WTC11 (cell line): ENCODE measurements around the gene AJAP1. TPM values are rescaled to one million over a fixed set of nuclear protein-coding genes. Genes with fewer than 3 reads are reported as not detected.

Source experiments
- ATAC-seq: fragments of 200-7000 bp; cut with Tn5 transposase; 2 replicates; pipeline ENCODE4 v1.10.0; 2021; ENCODE audit warnings: mild to moderate bottlenecking, moderate library complexity
- CTCF ChIA-PET: fragments of 300-600 bp; sonication (Branson Sonifier 250); formaldehyde crosslinking; loops from one replicate; lab custom pipeline; 2021; ENCODE audit warnings: antibody characterized with exemption; lab: Charles Lee
- POLR2A ChIA-PET: fragments of 350-600 bp; sonication (Branson Sonifier 250); formaldehyde crosslinking; loops from one replicate; lab custom pipeline; 2021; ENCODE audit warnings: antibody characterized with exemption; lab: Charles Lee
- DNase-seq: peaks from one replicate; pipeline ENCODE4 v3.0.0; 2021; ENCODE audit warnings: low spot score
- H3K27ac Mint-ChIP-seq: 2 replicates; pipeline ENCODE4 v1.8.0; 2021; ENCODE audit warnings: mixed read lengths
- H3K27me3 Mint-ChIP-seq: 2 replicates; pipeline ENCODE4 v1.8.0; 2021; ENCODE audit warnings: low read depth, mild to moderate bottlenecking, moderate library complexity, mixed read lengths
- H3K36me3 Mint-ChIP-seq: 2 replicates; pipeline ENCODE4 v1.8.0; 2021; ENCODE audit warnings: mixed read lengths
- H3K4me1 Mint-ChIP-seq: 2 replicates; pipeline ENCODE4 v1.8.0; 2022; ENCODE audit warnings: mixed read lengths
- H3K4me3 Mint-ChIP-seq: 2 replicates; pipeline ENCODE4 v1.8.0; 2021; ENCODE audit warnings: mild to moderate bottlenecking, moderate library complexity, mixed read lengths
- H3K9me3 Mint-ChIP-seq: 2 replicates; pipeline ENCODE4 v1.8.0; 2021; ENCODE audit warnings: mixed read lengths
- PRRX2 ChIP-seq: fragments of 250-450 bp; sonication (Bioruptor Pico); IDR thresholded peaks from 2 replicates; pipeline ENCODE4 v1.8.0; 2021; ENCODE audit warnings: mild to moderate bottlenecking
- SP1 ChIP-seq: sonication (generic); formaldehyde crosslinking; conservative IDR thresholded peaks from 2 replicates; pipeline ENCODE4 v1.8.1; 2022; ENCODE audit warnings: missing genetic modification reagents
- TCF7 ChIP-seq: sonication (generic); formaldehyde crosslinking; IDR thresholded peaks from 2 replicates; pipeline ENCODE4 v1.8.0; 2022; ENCODE audit warnings: mild to moderate bottlenecking, low read depth, missing genetic modification reagents, moderate library complexity
- ZNF232 ChIP-seq: sonication (generic); formaldehyde crosslinking; IDR thresholded peaks from 2 replicates; pipeline ENCODE4 v1.8.0; 2022; ENCODE audit warnings: mild to moderate bottlenecking, missing genetic modification reagents
- ZNF263 ChIP-seq: sonication (generic); formaldehyde crosslinking; IDR thresholded peaks from 2 replicates; pipeline ENCODE4 v1.8.1; 2022; ENCODE audit warnings: low read depth, mild to moderate bottlenecking, moderate library complexity, missing genetic modification reagents
- ZNF396 ChIP-seq: fragments of 250-450 bp; sonication (Bioruptor Pico); IDR thresholded peaks from 2 replicates; pipeline ENCODE4 v1.8.0; 2021; ENCODE audit warnings: mild to moderate bottlenecking, moderate library complexity, borderline replicate concordance
- total RNA-seq: library from RNA; stranded (reverse); gene quantifications from 3 replicates; pipeline ENCODE4 v1.2.3, GENCODE V29; 2021
- TF ChIP-seq, protein P1 (sequence below): sonication (generic); formaldehyde crosslinking; IDR thresholded peaks from 2 replicates; pipeline ENCODE4 v1.8.1; 2023; ENCODE audit warnings: mild to moderate bottlenecking, moderate library complexity, missing genetic modification reagents
- TF ChIP-seq, protein P2 (sequence below): sonication (generic); formaldehyde crosslinking; IDR thresholded peaks from 2 replicates; pipeline ENCODE4 v1.8.1; 2022; ENCODE audit warnings: mild to moderate bottlenecking, missing genetic modification reagents, moderate library complexity, borderline replicate concordance
- TF ChIP-seq, protein P3 (sequence below): fragments of 250-450 bp; sonication (Bioruptor Pico); IDR thresholded peaks from 2 replicates; pipeline ENCODE4 v1.9.0; 2021; ENCODE audit warnings: mild to moderate bottlenecking
- TF ChIP-seq, protein P4 (sequence below): fragments of 250-450 bp; sonication (Bioruptor Pico); conservative IDR thresholded peaks from 2 replicates; pipeline ENCODE4 v1.9.0; 2021; ENCODE audit warnings: mild to moderate bottlenecking
- TF ChIP-seq, protein P5 (sequence below): sonication (generic); formaldehyde crosslinking; IDR thresholded peaks from 2 replicates; pipeline ENCODE4 v1.8.1; 2022; ENCODE audit warnings: low read depth, mild to moderate bottlenecking, moderate library complexity, missing genetic modification reagents, borderline replicate concordance
- TF ChIP-seq, protein P6 (sequence below): sonication (generic); formaldehyde crosslinking; IDR thresholded peaks from 2 replicates; pipeline ENCODE4 v1.8.1; 2023; ENCODE audit warnings: mild to moderate bottlenecking, missing genetic modification reagents, borderline replicate concordance
- TF ChIP-seq, protein P7 (sequence below): fragments of 250-450 bp; sonication (Bioruptor Pico); IDR thresholded peaks from 2 replicates; pipeline ENCODE4 v1.9.0; 2021; ENCODE audit warnings: mild to moderate bottlenecking, borderline replicate concordance

Gene AJAP1
- total RNA-seq, 1 experiment from 2014 or later, result 2.1 TPM

DNA sequence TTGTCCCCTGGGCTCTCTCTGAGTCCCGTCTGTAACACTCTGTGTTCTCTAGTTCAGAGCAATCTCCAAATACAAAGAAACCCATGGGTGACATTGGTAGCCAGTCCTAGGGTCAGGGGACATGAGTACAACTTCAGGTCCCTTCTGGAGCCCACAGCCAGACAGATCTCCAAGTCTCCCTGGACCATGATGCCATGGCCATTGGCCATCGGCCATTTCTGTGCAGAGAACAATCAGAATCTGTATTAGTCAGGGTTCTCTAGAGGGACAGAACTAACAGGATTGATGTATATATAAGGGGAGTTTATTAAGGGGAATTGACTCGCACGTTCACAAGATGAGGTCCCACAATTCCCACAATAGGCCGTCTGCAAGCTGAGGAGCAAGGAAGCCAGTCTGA, 106.9 kb downstream of the AJAP1 start (continued):
- TF ChIP-seq, protein P1, sequence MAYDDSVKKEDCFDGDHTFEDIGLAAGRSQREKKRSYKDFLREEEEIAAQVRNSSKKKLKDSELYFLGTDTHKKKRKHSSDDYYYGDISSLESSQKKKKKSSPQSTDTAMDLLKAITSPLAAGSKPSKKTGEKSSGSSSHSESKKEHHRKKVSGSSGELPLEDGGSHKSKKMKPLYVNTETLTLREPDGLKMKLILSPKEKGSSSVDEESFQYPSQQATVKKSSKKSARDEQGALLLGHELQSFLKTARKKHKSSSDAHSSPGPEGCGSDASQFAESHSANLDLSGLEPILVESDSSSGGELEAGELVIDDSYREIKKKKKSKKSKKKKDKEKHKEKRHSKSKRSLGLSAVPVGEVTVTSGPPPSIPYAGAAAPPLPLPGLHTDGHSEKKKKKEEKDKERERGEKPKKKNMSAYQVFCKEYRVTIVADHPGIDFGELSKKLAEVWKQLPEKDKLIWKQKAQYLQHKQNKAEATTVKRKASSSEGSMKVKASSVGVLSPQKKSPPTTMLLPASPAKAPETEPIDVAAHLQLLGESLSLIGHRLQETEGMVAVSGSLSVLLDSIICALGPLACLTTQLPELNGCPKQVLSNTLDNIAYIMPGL (CRISPR knock-in tag), result no peak
- no peak for TF ChIP-seq TCF7 (CRISPR knock-in tag)
- TF ChIP-seq, all 79 proteins: peak for 0

DNA sequence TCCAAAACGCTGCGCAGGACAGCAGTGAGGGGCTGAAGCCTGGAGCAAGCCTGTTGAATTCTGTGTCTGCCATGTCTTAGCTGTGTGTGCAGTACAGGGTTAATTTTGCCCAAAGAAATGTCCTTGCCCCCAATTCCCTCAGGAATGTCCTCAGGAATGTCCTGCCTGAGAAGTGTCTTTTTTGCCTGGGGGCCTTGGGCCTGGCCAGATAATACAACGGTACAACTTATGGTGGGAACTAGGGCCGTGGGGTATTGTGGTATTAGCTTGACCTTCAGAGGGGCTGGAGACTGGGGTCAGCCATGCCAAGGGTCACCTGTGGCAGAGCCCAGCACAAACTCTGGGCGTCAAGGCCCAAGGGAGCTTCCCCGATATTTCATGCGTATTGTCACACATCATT, 107.7 kb downstream of the AJAP1 start:
- POLR2A ChIA-PET, result no interaction called here
- H3K36me3 Mint-ChIP-seq, result peaks cover 56% of the 10 kb centered on the region

DNA sequence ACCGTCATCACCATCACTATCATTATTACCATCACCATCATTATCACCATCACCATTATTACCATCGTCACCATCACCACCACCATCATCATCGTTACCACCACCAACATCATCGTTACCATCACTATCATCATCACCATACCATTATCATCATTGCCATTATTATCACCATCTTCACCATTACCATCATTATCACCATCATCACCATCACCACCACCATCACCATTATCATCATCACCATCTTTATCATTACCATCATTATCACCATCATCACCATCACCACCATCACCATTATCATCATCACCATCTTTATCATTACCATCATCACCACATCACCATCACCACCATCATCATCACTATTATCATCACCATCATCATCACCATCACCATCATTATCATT, 112.9 kb downstream of the AJAP1 start:
- ChIA-PET POLR2A (no interaction called here), CTCF (no interaction called here)
- DNase-seq, result no peak
- Mint-ChIP-seq H3K36me3 (peaks cover 29% of the 10 kb centered on the region), H3K27ac (no peak overlapping the region), H3K9me3 (peaks cover 33% of the 10 kb centered on the region), H3K4me1 (no peaks in the 10 kb centered on the region), H3K27me3 (peaks cover 4% of the 10 kb centered on the region), H3K4me3 (no peak overlapping the region)
- no peak for ATAC-seq
- TF ChIP-seq, protein P2, sequence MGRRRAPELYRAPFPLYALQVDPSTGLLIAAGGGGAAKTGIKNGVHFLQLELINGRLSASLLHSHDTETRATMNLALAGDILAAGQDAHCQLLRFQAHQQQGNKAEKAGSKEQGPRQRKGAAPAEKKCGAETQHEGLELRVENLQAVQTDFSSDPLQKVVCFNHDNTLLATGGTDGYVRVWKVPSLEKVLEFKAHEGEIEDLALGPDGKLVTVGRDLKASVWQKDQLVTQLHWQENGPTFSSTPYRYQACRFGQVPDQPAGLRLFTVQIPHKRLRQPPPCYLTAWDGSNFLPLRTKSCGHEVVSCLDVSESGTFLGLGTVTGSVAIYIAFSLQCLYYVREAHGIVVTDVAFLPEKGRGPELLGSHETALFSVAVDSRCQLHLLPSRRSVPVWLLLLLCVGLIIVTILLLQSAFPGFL, result no peak
- TF ChIP-seq SP1 (no peak), ZNF263 (CRISPR knock-in tag) (no peak), PRRX2 (no peak), ZNF232 (CRISPR knock-in tag) (no peak), ZNF396 (no peak)
- TF ChIP-seq, protein P3, sequence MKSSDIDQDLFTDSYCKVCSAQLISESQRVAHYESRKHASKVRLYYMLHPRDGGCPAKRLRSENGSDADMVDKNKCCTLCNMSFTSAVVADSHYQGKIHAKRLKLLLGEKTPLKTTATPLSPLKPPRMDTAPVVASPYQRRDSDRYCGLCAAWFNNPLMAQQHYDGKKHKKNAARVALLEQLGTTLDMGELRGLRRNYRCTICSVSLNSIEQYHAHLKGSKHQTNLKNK (CRISPR knock-in tag), result no peak
- TF ChIP-seq, protein P4, sequence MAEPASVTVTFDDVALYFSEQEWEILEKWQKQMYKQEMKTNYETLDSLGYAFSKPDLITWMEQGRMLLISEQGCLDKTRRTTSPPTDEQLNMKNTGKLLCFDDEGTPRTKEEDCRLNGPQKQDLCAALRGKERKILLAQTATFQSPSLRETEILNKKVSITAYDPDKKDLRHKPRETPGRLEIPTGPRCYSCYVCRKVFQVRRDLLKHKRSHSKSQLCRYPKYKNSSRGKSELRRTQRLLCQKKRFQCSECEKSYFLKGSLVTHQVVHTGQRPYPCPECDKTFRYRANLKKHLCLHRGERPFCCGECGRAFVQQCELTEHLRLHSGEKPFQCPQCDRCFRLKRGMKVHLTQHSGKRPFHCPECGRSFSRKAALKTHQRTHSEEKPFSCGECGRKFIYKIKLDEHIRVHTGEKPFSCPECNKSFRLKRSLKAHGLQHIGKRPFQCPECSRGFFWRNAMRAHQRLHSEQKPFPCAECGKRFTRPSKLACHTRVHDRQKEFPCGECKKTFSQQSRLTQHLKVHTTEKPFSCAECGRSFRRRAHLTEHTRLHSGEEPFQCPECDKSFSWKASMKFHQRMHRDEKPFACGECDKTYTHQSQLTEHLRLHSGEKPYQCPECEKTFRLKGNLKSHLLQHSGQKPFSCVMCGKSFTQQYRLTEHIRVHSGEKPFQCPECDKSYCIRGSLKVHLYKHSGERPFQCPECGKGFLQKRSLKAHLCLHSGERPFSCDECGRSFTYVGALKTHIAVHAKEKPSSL, result no peak
- TF ChIP-seq, protein P5, sequence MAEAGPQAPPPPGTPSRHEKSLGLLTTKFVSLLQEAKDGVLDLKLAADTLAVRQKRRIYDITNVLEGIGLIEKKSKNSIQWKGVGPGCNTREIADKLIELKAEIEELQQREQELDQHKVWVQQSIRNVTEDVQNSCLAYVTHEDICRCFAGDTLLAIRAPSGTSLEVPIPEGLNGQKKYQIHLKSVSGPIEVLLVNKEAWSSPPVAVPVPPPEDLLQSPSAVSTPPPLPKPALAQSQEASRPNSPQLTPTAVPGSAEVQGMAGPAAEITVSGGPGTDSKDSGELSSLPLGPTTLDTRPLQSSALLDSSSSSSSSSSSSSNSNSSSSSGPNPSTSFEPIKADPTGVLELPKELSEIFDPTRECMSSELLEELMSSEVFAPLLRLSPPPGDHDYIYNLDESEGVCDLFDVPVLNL (CRISPR knock-in tag), result no peak

More for the DNA sequence above, 107.7 kb downstream of the AJAP1 start:
- CTCF ChIA-PET, result no interaction called here
- ATAC-seq (no peak), DNase-seq (no peak)
- peaks cover 3% of the 10 kb centered on the region for H3K27me3 Mint-ChIP-seq
- TF ChIP-seq, protein P6, sequence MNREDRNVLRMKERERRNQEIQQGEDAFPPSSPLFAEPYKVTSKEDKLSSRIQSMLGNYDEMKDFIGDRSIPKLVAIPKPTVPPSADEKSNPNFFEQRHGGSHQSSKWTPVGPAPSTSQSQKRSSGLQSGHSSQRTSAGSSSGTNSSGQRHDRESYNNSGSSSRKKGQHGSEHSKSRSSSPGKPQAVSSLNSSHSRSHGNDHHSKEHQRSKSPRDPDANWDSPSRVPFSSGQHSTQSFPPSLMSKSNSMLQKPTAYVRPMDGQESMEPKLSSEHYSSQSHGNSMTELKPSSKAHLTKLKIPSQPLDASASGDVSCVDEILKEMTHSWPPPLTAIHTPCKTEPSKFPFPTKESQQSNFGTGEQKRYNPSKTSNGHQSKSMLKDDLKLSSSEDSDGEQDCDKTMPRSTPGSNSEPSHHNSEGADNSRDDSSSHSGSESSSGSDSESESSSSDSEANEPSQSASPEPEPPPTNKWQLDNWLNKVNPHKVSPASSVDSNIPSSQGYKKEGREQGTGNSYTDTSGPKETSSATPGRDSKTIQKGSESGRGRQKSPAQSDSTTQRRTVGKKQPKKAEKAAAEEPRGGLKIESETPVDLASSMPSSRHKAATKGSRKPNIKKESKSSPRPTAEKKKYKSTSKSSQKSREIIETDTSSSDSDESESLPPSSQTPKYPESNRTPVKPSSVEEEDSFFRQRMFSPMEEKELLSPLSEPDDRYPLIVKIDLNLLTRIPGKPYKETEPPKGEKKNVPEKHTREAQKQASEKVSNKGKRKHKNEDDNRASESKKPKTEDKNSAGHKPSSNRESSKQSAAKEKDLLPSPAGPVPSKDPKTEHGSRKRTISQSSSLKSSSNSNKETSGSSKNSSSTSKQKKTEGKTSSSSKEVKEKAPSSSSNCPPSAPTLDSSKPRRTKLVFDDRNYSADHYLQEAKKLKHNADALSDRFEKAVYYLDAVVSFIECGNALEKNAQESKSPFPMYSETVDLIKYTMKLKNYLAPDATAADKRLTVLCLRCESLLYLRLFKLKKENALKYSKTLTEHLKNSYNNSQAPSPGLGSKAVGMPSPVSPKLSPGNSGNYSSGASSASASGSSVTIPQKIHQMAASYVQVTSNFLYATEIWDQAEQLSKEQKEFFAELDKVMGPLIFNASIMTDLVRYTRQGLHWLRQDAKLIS, result no peak
- TF ChIP-seq, protein P7, sequence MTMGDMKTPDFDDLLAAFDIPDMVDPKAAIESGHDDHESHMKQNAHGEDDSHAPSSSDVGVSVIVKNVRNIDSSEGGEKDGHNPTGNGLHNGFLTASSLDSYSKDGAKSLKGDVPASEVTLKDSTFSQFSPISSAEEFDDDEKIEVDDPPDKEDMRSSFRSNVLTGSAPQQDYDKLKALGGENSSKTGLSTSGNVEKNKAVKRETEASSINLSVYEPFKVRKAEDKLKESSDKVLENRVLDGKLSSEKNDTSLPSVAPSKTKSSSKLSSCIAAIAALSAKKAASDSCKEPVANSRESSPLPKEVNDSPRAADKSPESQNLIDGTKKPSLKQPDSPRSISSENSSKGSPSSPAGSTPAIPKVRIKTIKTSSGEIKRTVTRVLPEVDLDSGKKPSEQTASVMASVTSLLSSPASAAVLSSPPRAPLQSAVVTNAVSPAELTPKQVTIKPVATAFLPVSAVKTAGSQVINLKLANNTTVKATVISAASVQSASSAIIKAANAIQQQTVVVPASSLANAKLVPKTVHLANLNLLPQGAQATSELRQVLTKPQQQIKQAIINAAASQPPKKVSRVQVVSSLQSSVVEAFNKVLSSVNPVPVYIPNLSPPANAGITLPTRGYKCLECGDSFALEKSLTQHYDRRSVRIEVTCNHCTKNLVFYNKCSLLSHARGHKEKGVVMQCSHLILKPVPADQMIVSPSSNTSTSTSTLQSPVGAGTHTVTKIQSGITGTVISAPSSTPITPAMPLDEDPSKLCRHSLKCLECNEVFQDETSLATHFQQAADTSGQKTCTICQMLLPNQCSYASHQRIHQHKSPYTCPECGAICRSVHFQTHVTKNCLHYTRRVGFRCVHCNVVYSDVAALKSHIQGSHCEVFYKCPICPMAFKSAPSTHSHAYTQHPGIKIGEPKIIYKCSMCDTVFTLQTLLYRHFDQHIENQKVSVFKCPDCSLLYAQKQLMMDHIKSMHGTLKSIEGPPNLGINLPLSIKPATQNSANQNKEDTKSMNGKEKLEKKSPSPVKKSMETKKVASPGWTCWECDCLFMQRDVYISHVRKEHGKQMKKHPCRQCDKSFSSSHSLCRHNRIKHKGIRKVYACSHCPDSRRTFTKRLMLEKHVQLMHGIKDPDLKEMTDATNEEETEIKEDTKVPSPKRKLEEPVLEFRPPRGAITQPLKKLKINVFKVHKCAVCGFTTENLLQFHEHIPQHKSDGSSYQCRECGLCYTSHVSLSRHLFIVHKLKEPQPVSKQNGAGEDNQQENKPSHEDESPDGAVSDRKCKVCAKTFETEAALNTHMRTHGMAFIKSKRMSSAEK (CRISPR knock-in tag), result no peak
- H3K27ac Mint-ChIP-seq, result no peak overlapping the region
- no peak overlapping the region for H3K4me3 Mint-ChIP-seq
- peaks cover 67% of the 10 kb centered on the region for H3K9me3 Mint-ChIP-seq
- no peaks in the 10 kb centered on the region for H3K4me1 Mint-ChIP-seq
